ENCODE data around the gene FRZB. TPM values are rescaled to one million over a fixed set of nuclear protein-coding genes. Genes with fewer than 3 reads are reported as not detected.

Gene FRZB
- total RNA-seq, 1 donor from 2014 or later, result 2.2 TPM

- DNase-seq, result no peak
- Mint-ChIP-seq H3K4me3 (ENCODE audit: unreplicated experiment) (no peak overlapping the region), H3K4me1 (ENCODE audit: low read depth, unreplicated experiment) (peaks cover 2% of the 10 kb centered on the region), H3K9me3 (ENCODE audit: unreplicated experiment) (no peaks in the 10 kb centered on the region), H3K27ac (ENCODE audit: unreplicated experiment) (no peak overlapping the region), H3K27me3 (ENCODE audit: unreplicated experiment) (no peaks in the 10 kb centered on the region), H3K36me3 (ENCODE audit: unreplicated experiment) (no peaks in the 10 kb centered on the region)
- TF ChIP-seq CTCF (IDR thresholded peaks at IDR 0.05; ENCODE audit: partially characterized antibody, unreplicated experiment), result no peak
Observed at GRCh38 chr2:182904844-182905243, 38.4 kb upstream of the FRZB start.

- Mint-ChIP-seq H3K9me3 (ENCODE audit: unreplicated experiment) (no peaks in the 10 kb centered on the region), H3K4me1 (ENCODE audit: low read depth, unreplicated experiment) (peaks cover 2% of the 10 kb centered on the region), H3K36me3 (ENCODE audit: unreplicated experiment) (no peaks in the 10 kb centered on the region), H3K27ac (ENCODE audit: unreplicated experiment) (no peak overlapping the region), H3K27me3 (ENCODE audit: unreplicated experiment) (no peaks in the 10 kb centered on the region), H3K4me3 (ENCODE audit: unreplicated experiment) (no peak overlapping the region)
- TF ChIP-seq CTCF (IDR thresholded peaks at IDR 0.05; ENCODE audit: partially characterized antibody, unreplicated experiment), result no peak
- no peak for DNase-seq
Observed at GRCh38 chr2:182903566-182903965, 37.1 kb upstream of the FRZB start.

GRCh38 chr2:182901748-182902147, 35.3 kb upstream of the FRZB start:
- Mint-ChIP-seq H3K36me3 (ENCODE audit: unreplicated experiment) (no peaks in the 10 kb centered on the region), H3K9me3 (ENCODE audit: unreplicated experiment) (peaks cover 5% of the 10 kb centered on the region)

GRCh38 chr2:182898718-182899117, 32.3 kb upstream of the FRZB start:
- H3K4me1 Mint-ChIP-seq (ENCODE audit: low read depth, unreplicated experiment), result peaks cover 11% of the 10 kb centered on the region
- no peaks in the 10 kb centered on the region for H3K27me3 Mint-ChIP-seq (ENCODE audit: unreplicated experiment)
- peaks cover 7% of the 10 kb centered on the region for H3K9me3 Mint-ChIP-seq (ENCODE audit: unreplicated experiment)
- H3K27ac Mint-ChIP-seq (ENCODE audit: unreplicated experiment), result no peak overlapping the region
- TF ChIP-seq CTCF (IDR thresholded peaks at IDR 0.05; ENCODE audit: partially characterized antibody, unreplicated experiment), result no peak
- no peaks in the 10 kb centered on the region for H3K36me3 Mint-ChIP-seq (ENCODE audit: unreplicated experiment)
- no peak overlapping the region for H3K4me3 Mint-ChIP-seq (ENCODE audit: unreplicated experiment)
- DNase-seq, result no peak

More at GRCh38 chr2:182901748-182902147, 35.3 kb upstream of the FRZB start:
- Mint-ChIP-seq H3K27me3 (ENCODE audit: unreplicated experiment) (no peaks in the 10 kb centered on the region), H3K4me3 (ENCODE audit: unreplicated experiment) (no peak overlapping the region), H3K4me1 (ENCODE audit: low read depth, unreplicated experiment) (peaks cover 8% of the 10 kb centered on the region), H3K27ac (ENCODE audit: unreplicated experiment) (no peak overlapping the region)
- no peak for DNase-seq
- no peak for TF ChIP-seq CTCF (IDR thresholded peaks at IDR 0.05; ENCODE audit: partially characterized antibody, unreplicated experiment)

DNA sequence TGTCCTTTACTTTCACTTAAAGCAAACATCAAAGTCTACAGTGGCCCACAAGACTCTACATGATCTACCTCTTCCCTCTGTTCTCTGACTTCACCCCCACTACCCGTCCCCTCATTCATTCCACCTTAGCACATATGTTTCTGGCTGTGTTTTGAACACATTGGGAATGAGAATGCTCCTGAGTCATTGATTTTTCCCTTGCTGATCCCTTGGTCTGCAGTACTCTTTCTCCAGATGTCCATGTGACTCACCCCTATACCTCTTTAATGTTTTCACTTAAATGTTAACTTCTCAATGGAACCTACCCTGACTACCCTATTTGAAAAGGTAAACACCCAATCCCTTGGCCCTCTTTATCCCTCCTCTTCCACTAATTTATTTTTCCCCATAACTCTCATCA, 30.7 kb upstream of the FRZB start:
- peaks cover 11% of the 10 kb centered on the region for H3K4me1 Mint-ChIP-seq (ENCODE audit: low read depth, unreplicated experiment)
- H3K36me3 Mint-ChIP-seq (ENCODE audit: unreplicated experiment), result no peaks in the 10 kb centered on the region
- DNase-seq, result no peak
- no peaks in the 10 kb centered on the region for H3K27me3 Mint-ChIP-seq (ENCODE audit: unreplicated experiment)
- no peak overlapping the region for H3K4me3 Mint-ChIP-seq (ENCODE audit: unreplicated experiment)
- no peak for TF ChIP-seq CTCF (IDR thresholded peaks at IDR 0.05; ENCODE audit: partially characterized antibody, unreplicated experiment)
- H3K9me3 Mint-ChIP-seq (ENCODE audit: unreplicated experiment), result peaks cover 7% of the 10 kb centered on the region
- peak overlapping the region; percentile 69 for H3K27ac Mint-ChIP-seq (ENCODE audit: unreplicated experiment)

All from glutamatergic neuron (in vitro differentiated cells).